ENCODE measurements around the gene RBM19. TPM values are rescaled to one million over a fixed set of nuclear protein-coding genes. Genes with fewer than 3 reads are reported as not detected.

Gene RBM19
- total and polyA plus RNA-seq, 2 donors (not counting 3 experiments of a cell fraction or from before 2014, with no cell fraction given) = 13.2 to 34.4 TPM

DNA sequence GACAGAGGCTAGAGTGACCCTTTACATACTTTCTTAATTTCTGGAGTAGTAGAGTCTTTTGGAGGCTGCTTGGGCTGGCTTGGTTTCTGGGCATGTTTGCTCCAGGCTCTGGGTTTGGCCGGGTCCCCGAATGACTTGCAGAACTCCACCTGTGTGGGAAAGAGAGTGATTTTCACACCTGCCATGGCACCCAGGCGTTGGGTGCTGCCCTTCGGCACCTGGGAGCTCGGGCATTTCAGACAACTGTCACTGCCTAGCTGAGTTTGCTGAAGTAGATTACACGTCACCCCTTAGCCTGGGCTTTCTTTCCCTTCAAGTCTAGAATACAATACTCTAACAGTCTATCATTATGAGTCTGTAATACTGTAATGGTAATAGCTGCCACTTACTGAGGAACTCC, 6.1 kb downstream of the RBM19 start:
- Histone ChIP-seq H3K9me3 (replicated peaks; ENCODE audit: control insufficient read depth, insufficient read depth, low read length) (no peaks in the 10 kb centered on the region), H3K79me2 (ENCODE audit: control insufficient read depth, insufficient read depth, low read length) (peaks cover 12% of the 10 kb centered on the region), H3K4me3 (replicated peaks in 1 of 3; ENCODE audit: insufficient read depth in 1 of 3, low read depth in 1 of 3, low read length in 3 of 3) (no peak overlapping the region), H3K4me1 (ENCODE audit: control insufficient read depth, extremely low read depth, insufficient read depth, low read length) (no peaks in the 10 kb centered on the region), H3K4me2 (ENCODE audit: insufficient read depth, low read length) (no peak overlapping the region), H3K36me3 (ENCODE audit: control insufficient read depth in 2 of 2, extremely low read depth in 1 of 2, insufficient read depth in 2 of 2, low read length in 2 of 2) (peaks cover 9 to 38% of the 10 kb centered on the region in 2 experiments), H3K27me3 (ENCODE audit: control insufficient read depth in 2 of 2, insufficient read depth in 2 of 2, low read length in 2 of 2) (no peaks in the 10 kb centered on the region), H2AFZ (ENCODE audit: low read depth, low read length) (no peak overlapping the region), H4K20me1 (replicated peaks; ENCODE audit: control insufficient read depth, extremely low read depth, insufficient read depth, low read length) (no peaks in the 10 kb centered on the region), H3K9ac (replicated peaks; ENCODE audit: extremely low read depth, insufficient read depth, low read length) (no peak overlapping the region), H3K27ac (ENCODE audit: insufficient read depth, low read depth, low read length) (no peak overlapping the region), H3K9me1 (replicated peaks; ENCODE audit: control insufficient read depth, extremely low read depth, insufficient read depth, low read length) (no peaks in the 10 kb centered on the region)
- DNase-seq (ENCODE audit: low read depth, low spot score) (no peak), FAIRE-seq (no peak)
- POLR2A ChIA-PET = no interaction called here
- CTCF ChIA-PET = no interaction called here
- dilution Hi-C loops (cut with MboI; ENCODE audit: extremely low pct_ligation_motif_present, low sequenced_read_pairs) = no loop called here
- no TSS peak for BruUV-seq (replicated peaks)
- TF ChIP-seq, protein P1, sequence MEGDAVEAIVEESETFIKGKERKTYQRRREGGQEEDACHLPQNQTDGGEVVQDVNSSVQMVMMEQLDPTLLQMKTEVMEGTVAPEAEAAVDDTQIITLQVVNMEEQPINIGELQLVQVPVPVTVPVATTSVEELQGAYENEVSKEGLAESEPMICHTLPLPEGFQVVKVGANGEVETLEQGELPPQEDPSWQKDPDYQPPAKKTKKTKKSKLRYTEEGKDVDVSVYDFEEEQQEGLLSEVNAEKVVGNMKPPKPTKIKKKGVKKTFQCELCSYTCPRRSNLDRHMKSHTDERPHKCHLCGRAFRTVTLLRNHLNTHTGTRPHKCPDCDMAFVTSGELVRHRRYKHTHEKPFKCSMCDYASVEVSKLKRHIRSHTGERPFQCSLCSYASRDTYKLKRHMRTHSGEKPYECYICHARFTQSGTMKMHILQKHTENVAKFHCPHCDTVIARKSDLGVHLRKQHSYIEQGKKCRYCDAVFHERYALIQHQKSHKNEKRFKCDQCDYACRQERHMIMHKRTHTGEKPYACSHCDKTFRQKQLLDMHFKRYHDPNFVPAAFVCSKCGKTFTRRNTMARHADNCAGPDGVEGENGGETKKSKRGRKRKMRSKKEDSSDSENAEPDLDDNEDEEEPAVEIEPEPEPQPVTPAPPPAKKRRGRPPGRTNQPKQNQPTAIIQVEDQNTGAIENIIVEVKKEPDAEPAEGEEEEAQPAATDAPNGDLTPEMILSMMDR (IDR thresholded peaks at IDR 0.05; ENCODE audit: extremely low read depth in 1 of 2, insufficient read depth in 1 of 2, low read depth in 1 of 2, low read length in 2 of 2) = no peak
- TF ChIP-seq, protein P2, sequence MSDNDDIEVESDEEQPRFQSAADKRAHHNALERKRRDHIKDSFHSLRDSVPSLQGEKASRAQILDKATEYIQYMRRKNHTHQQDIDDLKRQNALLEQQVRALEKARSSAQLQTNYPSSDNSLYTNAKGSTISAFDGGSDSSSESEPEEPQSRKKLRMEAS (IDR thresholded peaks at IDR 0.05; ENCODE audit: insufficient read depth, insufficient read length) = no peak
- TF ChIP-seq MYC (IDR thresholded peaks at IDR 0.05; ENCODE audit: low read depth, low read length) (no peak), POLR2AphosphoS5 (IDR thresholded peaks at IDR 0.05; ENCODE audit: insufficient read depth, low read depth, low read length) (no peak), GATA2 (IDR thresholded peaks at IDR 0.05; ENCODE audit: insufficient read depth, insufficient read length, low read depth, low read length) (no peak), POLR2A (IDR thresholded peaks at IDR 0.05; ENCODE audit: low read depth, low read length) (no peak), FOS (IDR thresholded peaks at IDR 0.05; ENCODE audit: borderline replicate concordance, insufficient read depth, low read length) (no peak), EZH2 (IDR thresholded peaks at IDR 0.05; ENCODE audit: borderline replicate concordance, low read depth, low read length, severe bottlenecking) (no peak), JUN (IDR thresholded peaks at IDR 0.05; ENCODE audit: borderline replicate concordance, insufficient read depth, insufficient read length, low read depth) (no peak)
- intact Hi-C loops (cut with micrococcal nuclease) = no loop called here

Data from endothelial cell of umbilical vein (primary cell).